CD4-positive, alpha-beta T cell treated with Interleukin-6 for 4 hours (primary cell): Measurements from ENCODE around the gene CEP63.
"Not testable (repeated sequence)": the region's sequence is repeated elsewhere in the genome, so short reads cannot be mapped to it uniquely, and the experiment has no call there.

ENCODE experiments used
- DNase-seq: peaks from one replicate; pipeline ENCODE4 v3.0.0-alpha.2; 2020; ENCODE audit warnings: mixed read lengths

CEP63 gene

GRCh38 chr3:134590766-134591165 is 104.9 kb downstream of the CEP63 start:
- no peak for DNase-seq

- no peak for DNase-seq
Observed at GRCh38 chr3:134592806-134593205, 106.9 kb downstream of the CEP63 start.

DNA sequence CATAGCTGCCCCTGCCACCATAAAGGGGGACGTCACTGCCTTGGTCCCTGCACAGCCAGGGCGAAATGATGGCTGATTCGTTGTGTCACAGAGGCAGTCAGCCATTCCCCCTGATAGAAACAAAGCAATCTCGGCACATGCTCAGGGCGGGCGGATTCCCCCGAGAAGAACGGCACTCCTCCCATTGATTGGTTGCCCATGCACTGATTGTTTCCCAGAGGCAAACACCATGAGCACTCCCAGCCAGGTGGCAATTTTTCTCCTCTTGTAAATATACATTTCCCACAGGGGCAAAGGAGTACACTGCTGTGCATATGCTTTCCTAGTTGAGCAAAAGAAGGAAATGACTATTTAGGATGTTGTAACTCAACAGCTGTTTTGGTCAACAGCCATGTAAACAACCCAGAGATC is 108.5 kb downstream of the CEP63 start:
- no peak for DNase-seq

GRCh38 chr3:134594986-134595385 is 109.1 kb downstream of the CEP63 start:
- DNase-seq, result not testable (repeated sequence)

- no peak for DNase-seq
Observed at GRCh38 chr3:134597390-134597970, 111.6 kb downstream of the CEP63 start.

DNA sequence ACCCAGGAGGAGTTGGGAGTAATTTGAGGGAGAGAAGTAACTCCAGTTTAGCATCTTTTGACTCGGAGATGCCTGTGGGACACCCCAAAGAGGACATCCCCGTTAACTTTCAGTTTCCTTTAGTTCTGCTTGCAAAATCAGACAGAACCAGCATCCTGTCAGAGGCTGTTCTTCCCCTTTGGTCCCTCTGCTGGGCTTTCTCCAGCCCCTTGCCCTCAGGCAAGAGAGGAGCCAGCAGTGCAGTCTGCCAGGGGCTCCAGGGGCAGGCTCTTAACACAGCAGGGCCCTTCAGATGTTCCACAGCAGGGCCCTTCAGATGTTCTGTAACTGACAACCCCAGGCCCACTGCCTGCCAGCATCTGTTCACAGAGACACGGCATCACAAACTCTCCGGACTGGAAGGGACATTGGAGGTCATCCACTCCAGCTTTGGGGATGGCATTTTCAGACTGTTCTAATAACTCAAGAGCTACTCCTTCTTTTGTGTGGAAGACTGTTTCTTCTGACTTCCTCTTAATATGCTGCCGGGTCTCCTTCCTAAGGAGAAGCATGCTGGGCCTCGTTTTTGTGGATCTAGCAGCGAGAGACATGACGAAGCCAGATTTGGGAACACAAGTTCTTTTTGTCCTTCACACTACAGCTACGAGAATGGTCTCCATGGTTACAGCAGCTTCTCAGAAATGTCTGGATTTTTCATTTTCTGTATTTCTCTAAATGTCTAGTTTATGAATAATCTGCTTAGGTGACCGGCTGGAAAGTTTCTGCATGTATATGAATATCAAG is 113.1 kb downstream of the CEP63 start:
- DNase-seq, result no peak

DNA sequence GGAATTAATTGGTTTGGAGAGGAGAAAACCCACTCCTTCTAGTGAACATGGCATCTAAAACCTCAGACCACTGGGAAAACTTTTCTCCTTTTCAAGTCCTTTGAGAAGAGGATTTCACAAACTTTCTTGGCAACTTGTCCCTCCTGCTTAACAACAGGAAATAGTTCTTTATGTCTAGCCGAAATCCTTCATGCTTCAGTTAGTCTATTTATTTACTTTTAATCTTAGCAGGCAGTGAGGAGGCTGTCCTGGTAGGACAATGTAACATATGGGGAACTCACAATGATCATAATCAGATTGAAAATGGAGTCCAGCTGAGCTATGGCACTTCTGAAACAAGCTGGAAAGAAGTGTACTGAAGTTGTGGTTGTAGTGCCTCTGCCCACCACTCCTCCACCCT is 114.3 kb downstream of the CEP63 start:
- no peak for DNase-seq

DNA sequence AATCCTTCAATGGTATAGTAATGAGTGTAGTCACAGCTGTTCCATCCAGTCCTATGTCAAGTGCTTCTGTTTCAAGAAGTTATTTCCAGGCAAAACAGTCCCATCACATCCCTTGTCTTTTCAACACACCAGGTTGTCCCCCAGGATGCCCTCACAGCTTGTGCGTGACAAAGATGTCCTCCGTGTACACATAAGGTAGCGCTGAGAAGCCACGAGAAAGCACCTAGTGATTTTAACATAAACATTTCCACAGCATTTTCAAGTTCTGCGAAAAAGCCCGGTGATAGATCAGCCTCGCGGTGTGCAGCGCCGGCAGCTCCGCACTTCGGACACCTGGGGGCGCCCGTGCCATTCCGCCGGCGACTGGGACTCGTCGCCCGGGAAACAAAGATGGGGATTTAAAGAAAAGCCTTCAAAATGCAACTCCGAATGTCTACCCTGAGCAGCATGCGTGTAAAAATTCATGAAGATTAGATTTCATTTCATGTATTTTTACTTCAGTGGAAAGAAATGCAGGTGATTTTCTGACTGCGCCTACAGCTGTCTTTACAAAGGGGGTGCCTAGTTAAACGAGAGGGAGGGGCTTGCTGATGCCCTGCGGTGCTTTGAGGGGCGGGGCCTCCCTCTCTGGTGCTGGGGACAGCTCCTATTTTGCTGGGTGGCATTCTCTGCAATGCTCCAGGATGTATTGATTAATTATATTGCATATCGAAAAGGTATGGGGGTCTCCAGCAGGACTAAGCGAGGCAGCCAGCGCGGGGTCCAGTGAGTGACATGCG is 115.0 kb downstream of the CEP63 start:
- peak; percentile 48 for DNase-seq

DNA sequence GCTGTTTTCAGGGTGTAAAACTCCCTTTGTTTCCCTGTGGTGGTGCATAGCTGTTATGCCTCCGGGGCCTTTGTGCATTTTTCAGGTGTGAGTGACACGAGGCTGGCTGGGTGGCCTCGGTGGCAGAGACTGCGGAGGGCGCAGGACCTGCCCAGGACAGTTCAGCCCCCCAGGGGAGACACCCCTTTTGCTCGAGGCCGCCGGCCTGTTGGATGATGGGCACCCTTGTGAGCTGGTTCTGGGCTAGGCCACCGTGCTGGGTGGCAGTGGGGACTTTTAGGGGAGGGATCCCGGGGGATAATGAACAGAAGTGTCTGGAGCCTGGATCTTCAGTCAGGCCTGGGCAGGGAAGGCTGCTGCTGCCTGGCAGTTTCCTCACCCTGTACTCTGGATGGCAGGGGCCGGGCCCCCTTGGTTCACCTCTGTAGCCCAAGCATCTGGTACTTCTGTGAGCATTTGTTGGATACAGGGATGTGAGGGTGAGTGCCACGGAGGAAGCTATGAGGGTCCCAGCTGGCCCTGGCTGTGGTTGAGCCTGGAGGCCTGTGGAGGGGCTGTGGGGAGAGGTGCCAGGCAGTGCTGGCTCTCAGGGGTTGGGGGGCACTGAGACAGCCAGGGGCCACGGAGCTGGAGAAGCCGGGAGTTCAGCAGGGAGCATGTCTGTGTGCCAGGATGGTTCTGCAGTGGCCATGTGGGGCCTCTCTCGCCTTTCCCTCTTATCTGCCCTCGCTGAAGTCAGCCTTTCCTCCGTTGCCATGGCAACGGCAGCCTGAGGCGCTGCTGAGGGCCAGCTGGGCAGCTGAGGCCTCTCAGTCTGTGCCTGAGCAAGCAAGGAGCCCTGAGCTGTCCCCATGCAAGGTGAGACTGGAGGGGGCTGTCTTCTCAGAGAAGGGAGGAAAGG is 115.9 kb downstream of the CEP63 start:
- no peak for DNase-seq

GRCh38 chr3:134602440-134602814 is 116.6 kb downstream of the CEP63 start:
- no peak for DNase-seq

DNA sequence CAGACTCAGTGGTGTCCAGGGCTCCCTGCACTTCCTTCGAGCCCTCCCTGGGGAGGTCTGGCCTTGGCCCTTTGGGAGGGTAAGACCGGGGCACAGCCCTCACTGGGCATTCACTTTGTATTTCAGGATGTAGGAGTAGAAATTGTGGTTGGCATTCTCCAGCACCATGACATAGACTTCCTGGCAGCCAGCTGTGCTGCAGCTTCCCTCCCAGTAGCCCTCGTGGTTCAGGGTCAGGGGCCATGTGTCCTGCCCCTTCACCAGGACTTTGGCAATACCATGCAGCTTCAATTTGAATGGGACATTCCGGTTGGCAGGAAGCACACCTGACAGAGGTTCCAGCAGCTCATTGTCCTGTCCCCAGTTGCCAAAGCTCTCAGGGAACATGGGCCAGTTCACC is 117.6 kb downstream of the CEP63 start:
- no peak for DNase-seq

DNA sequence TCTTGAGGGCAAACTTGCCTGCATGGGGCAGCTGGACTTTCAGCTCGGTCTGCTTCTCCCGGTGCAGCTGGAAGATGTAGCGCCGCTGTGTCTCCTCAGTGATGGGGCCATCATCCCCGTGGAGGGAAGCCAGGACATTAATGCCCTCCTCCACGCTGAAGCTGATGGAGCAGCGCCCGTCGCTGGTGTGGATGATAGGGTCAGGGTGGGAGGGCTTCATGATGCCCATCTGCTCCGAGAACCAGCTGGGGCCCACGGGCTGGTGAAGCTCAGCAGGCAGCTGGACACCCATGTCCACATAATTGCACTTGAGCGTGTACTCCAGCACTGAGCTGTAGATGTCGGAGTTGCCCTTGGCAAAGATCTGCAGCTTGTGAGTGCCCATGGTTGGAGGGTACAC is 118.1 kb downstream of the CEP63 start:
- DNase-seq, result no peak

DNA sequence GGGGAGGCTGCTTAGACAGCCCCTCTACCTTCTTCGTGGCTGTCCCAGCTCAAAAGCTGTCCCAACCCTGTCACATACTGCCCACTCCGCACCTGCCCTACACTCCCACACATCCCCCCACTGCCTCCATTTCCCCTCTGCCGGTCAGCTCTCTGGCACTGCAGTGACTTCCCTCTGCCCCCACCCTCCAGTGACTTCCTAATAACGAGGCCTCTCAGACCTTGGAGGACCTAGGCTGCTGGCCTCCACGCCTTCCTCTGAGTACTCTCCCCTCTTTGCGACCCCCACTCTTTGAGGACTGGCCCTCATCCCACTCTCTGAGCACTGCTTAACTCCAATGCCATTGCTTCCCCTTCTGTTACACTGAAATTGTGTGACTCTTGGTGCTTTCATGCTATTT is 119.7 kb downstream of the CEP63 start:
- DNase-seq, result no peak

GRCh38 chr3:134606033-134607025 is 120.5 kb downstream of the CEP63 start:
- DNase-seq, result no peak

- DNase-seq, result no peak
Observed at GRCh38 chr3:134607054-134608022, 121.5 kb downstream of the CEP63 start.

GRCh38 chr3:134608023-134608770 is 122.3 kb downstream of the CEP63 start:
- no peak for DNase-seq

DNA sequence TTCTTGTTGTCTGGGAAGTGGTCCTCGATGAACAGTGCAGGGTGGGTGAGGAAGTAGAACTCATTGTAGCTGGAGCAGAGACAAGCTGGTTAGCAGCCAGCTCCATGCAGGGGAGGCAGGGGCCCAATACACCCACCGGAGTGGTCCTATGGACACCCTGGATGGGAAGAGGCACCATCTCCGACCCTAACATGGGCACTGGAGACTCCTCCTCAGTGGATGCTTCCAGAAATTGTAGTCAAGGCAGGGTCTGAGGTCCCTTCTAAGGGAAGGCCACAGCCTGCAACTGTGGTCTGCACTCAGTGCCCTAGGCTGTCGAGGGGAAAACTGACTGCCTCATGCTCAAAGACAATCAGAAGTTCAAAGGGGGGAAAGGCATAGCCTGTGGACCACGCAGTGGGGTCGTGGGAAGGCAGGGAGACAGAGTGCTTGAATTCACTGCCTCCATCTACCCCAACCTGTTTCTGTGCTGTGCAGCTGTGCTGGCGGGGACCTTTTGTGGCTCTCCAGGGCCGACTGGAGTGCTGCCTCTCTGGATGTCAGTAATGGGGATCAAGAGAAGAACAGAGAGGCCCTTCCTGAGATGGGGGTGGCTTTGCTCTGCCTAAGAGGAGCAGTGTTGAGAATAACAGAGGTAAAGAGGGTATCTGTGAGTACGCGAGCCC is 123.0 kb downstream of the CEP63 start:
- DNase-seq, result no peak

DNA sequence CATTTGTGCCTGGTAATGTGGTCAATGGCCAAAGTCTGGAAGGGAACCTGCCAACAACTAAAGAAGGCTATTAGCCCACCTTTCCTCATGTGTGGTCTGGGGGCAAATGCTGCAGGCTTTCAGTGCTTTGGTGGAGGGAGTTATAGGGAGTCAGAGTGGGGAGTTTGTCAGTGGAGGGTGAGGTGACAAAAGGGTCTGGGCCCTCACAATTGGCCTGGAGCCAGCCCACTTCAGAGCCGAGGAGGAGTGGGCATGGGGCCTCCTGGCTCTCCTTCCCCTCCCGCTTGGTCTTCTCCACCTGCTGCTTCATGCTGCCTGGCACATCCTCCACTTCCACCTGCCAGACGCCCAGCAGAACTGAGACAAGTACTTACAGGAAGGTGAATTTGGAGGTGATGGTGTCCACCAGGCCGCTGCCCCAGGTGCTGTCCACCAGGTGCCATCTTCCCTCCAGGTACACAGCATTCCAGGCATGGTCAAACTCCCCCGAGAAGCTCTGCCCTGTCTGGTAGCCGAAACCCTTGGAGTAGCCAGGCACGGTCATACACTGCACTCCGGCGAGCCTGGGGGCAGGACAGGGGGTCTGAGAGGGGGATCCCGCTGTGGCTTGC is 124.1 kb downstream of the CEP63 start:
- DNase-seq, result no peak
